ENCODE results near the gene RNF151.

- no peak for TF ChIP-seq ARNT (IDR thresholded peaks at IDR 0.05)
- no peak for TF ChIP-seq SUZ12 (IDR thresholded peaks at IDR 0.05)
- TF ChIP-seq SP1 (IDR thresholded peaks at IDR 0.05) = no peak
- no peak for TF ChIP-seq FOXK2 (IDR thresholded peaks at IDR 0.05)
- no peak for TF ChIP-seq FOXA1 (IDR thresholded peaks at IDR 0.05)
- TF ChIP-seq LEF1 (IDR thresholded peaks at IDR 0.05; ENCODE audit: borderline replicate concordance) = no peak
- no peak for TF ChIP-seq FOXM1 (IDR thresholded peaks at IDR 0.05; ENCODE audit: borderline replicate concordance)
- TF ChIP-seq BHLHE40 (IDR thresholded peaks at IDR 0.05; ENCODE audit: borderline replicate concordance) = no peak
- TF ChIP-seq ZNF384 (IDR thresholded peaks at IDR 0.05) = no peak
- no peak for TF ChIP-seq TARDBP (IDR thresholded peaks at IDR 0.05)
- no peak for TF ChIP-seq NFRKB (IDR thresholded peaks at IDR 0.05)
- TF ChIP-seq HDGF (IDR thresholded peaks at IDR 0.05; ENCODE audit: borderline replicate concordance) = no peak
Observed at GRCh38 chr16:1973461-1974156, 7.0 kb downstream of the RNF151 start.

Data from HEK293T (cell line).